HAP-1 (cell line): ENCODE measurements around the gene XG.
"Not testable (repeated sequence)": the region's sequence is repeated elsewhere in the genome, so short reads cannot be mapped to it uniquely, and the experiment has no call there.

Source experiments
- DNase-seq, 2 experiments: peaks; one replicate each; pipeline ENCODE4 v3.0.0-alpha.2; 2016 to 2020; ENCODE audit warnings: low spot score in 2 of 2
- H3K27me3 ChIP-seq: fragments of 250-450 bp; sonication (Bioruptor Pico); 2 replicates; pipeline ENCODE4 v1.5.1; 2020; ENCODE audit warnings: low read depth, mild to moderate bottlenecking, moderate library complexity
- H3K36me3 ChIP-seq: fragments of 250-450 bp; sonication (Bioruptor Pico); replicated peaks from 2 replicates; pipeline ENCODE4 v1.5.1; 2020; ENCODE audit warnings: mild to moderate bottlenecking
- H3K4me1 ChIP-seq: fragments of 250-450 bp; sonication (Bioruptor Pico); 2 replicates; pipeline ENCODE4 v1.5.1; 2020; ENCODE audit warnings: mild to moderate bottlenecking
- H3K4me3 ChIP-seq: fragments of 250-450 bp; sonication (Bioruptor Pico); 2 replicates; pipeline ENCODE4 v1.5.1; 2020; ENCODE audit warnings: mild to moderate bottlenecking, moderate library complexity
- H3K9me3 ChIP-seq: fragments of 250-450 bp; sonication (Bioruptor Pico); 2 replicates; pipeline ENCODE4 v1.5.1; 2020; ENCODE audit warnings: mild to moderate bottlenecking, moderate library complexity
- in situ Hi-C: fragments of 300-500 bp; cut with MboI; formaldehyde crosslinking; loops from 3 replicates; pipeline ENCODE4 v1.14.3; 2020; ENCODE audit warnings: low sequenced_read_pairs, inconsistent platforms, mixed read lengths

The XG gene

GRCh38 chrX:2774057-2774456 lies 22.2 kb downstream of the XG start:
- in situ Hi-C loops = no loop called here
- H3K4me1 ChIP-seq = no peaks in the 10 kb centered on the region
- H3K4me3 ChIP-seq = no peak overlapping the region
- no peak for DNase-seq
- peaks cover 3% of the 10 kb centered on the region; the same call in 1 of the 2 replicates for H3K27me3 ChIP-seq
- H3K36me3 ChIP-seq = no peaks in the 10 kb centered on the region
- H3K9me3 ChIP-seq = no peaks in the 10 kb centered on the region

- no peak for DNase-seq
- Histone ChIP-seq H3K36me3 (no peaks in the 10 kb centered on the region), H3K9me3 (no peaks in the 10 kb centered on the region), H3K27me3 (peaks cover 3% of the 10 kb centered on the region; the same call in 1 of the 2 replicates), H3K4me3 (no peak overlapping the region), H3K4me1 (no peaks in the 10 kb centered on the region)
- in situ Hi-C loops = no loop called here
Measured at GRCh38 chrX:2774776-2775175, 22.9 kb downstream of the XG start.

GRCh38 chrX:2780472-2781225 lies 28.8 kb downstream of the XG start:
- H3K4me1 ChIP-seq, H3K9me3 ChIP-seq, H3K27me3 ChIP-seq, in situ Hi-C loops, H3K4me3 ChIP-seq, H3K36me3 ChIP-seq, DNase-seq: not testable (repeated sequence)

GRCh38 chrX:2781226-2781571 lies 29.4 kb downstream of the XG start:
- no peak for DNase-seq
- Histone ChIP-seq H3K4me3 (no peak overlapping the region), H3K9me3 (no peaks in the 10 kb centered on the region), H3K36me3 (no peaks in the 10 kb centered on the region), H3K27me3 (no peaks in the 10 kb centered on the region), H3K4me1 (no peaks in the 10 kb centered on the region)
- in situ Hi-C loops = no loop called here

- no peak overlapping the region for H3K4me3 ChIP-seq
- H3K36me3 ChIP-seq = no peaks in the 10 kb centered on the region
- H3K4me1 ChIP-seq = no peaks in the 10 kb centered on the region
- no peaks in the 10 kb centered on the region for H3K27me3 ChIP-seq
- in situ Hi-C loops = no loop called here
- H3K9me3 ChIP-seq = no peaks in the 10 kb centered on the region
- DNase-seq = no peak
Measured at GRCh38 chrX:2781698-2782097, 29.9 kb downstream of the XG start.

- Histone ChIP-seq H3K4me1 (no peaks in the 10 kb centered on the region), H3K9me3 (no peaks in the 10 kb centered on the region), H3K27me3 (no peaks in the 10 kb centered on the region), H3K4me3 (no peak overlapping the region), H3K36me3 (no peaks in the 10 kb centered on the region)
- no peak for DNase-seq
- in situ Hi-C loops = no loop called here
Measured at GRCh38 chrX:2782171-2782570, 30.3 kb downstream of the XG start.

- Histone ChIP-seq H3K4me1 (no peaks in the 10 kb centered on the region), H3K9me3 (no peaks in the 10 kb centered on the region), H3K36me3 (no peaks in the 10 kb centered on the region), H3K4me3 (no peak overlapping the region), H3K27me3 (no peaks in the 10 kb centered on the region)
- DNase-seq = no peak
- in situ Hi-C loops = no loop called here
Measured at GRCh38 chrX:2782778-2783177, 30.9 kb downstream of the XG start.

GRCh38 chrX:2784026-2784425 lies 32.2 kb downstream of the XG start:
- Histone ChIP-seq H3K4me3 (no peak overlapping the region), H3K36me3 (no peaks in the 10 kb centered on the region), H3K4me1 (no peaks in the 10 kb centered on the region), H3K27me3 (no peaks in the 10 kb centered on the region), H3K9me3 (no peaks in the 10 kb centered on the region)
- no peak for DNase-seq
- in situ Hi-C loops = no loop called here

- no peak for DNase-seq
- Histone ChIP-seq H3K36me3 (no peaks in the 10 kb centered on the region), H3K27me3 (no peaks in the 10 kb centered on the region), H3K4me3 (no peak overlapping the region), H3K9me3 (no peaks in the 10 kb centered on the region), H3K4me1 (no peaks in the 10 kb centered on the region)
- in situ Hi-C loops = no loop called here
Measured at GRCh38 chrX:2785538-2785937, 33.7 kb downstream of the XG start.

- no peaks in the 10 kb centered on the region for H3K36me3 ChIP-seq
- no peaks in the 10 kb centered on the region; the same call in 1 of the 2 replicates for H3K9me3 ChIP-seq
- in situ Hi-C loops = no loop called here
- H3K4me1 ChIP-seq = no peaks in the 10 kb centered on the region
- DNase-seq = no peak
- no peak overlapping the region for H3K4me3 ChIP-seq
- H3K27me3 ChIP-seq = no peaks in the 10 kb centered on the region
Measured at GRCh38 chrX:2788980-2789379, 37.1 kb downstream of the XG start.

GRCh38 chrX:2789569-2789968 lies 37.7 kb downstream of the XG start:
- H3K9me3 ChIP-seq = no peaks in the 10 kb centered on the region; the same call in 1 of the 2 replicates
- H3K4me1 ChIP-seq = no peaks in the 10 kb centered on the region
- H3K36me3 ChIP-seq = no peaks in the 10 kb centered on the region
- no peak for DNase-seq
- no peak overlapping the region for H3K4me3 ChIP-seq
- in situ Hi-C loops = no loop called here
- H3K27me3 ChIP-seq = no peaks in the 10 kb centered on the region

GRCh38 chrX:2793752-2794151 lies 41.9 kb downstream of the XG start:
- no peak for DNase-seq
- Histone ChIP-seq H3K4me1 (no peaks in the 10 kb centered on the region), H3K27me3 (no peaks in the 10 kb centered on the region), H3K4me3 (no peak overlapping the region), H3K36me3 (no peaks in the 10 kb centered on the region), H3K9me3 (no peaks in the 10 kb centered on the region; the same call in 1 of the 2 replicates)
- in situ Hi-C loops = no loop called here

- no peak overlapping the region for H3K4me3 ChIP-seq
- in situ Hi-C loops = no loop called here
- no peaks in the 10 kb centered on the region for H3K36me3 ChIP-seq
- no peaks in the 10 kb centered on the region for H3K27me3 ChIP-seq
- no peaks in the 10 kb centered on the region; the same call in 1 of the 2 replicates for H3K9me3 ChIP-seq
- DNase-seq = no peak
- H3K4me1 ChIP-seq = no peaks in the 10 kb centered on the region
Measured at GRCh38 chrX:2794336-2794735, 42.5 kb downstream of the XG start.

- DNase-seq, in situ Hi-C loops, H3K4me3 ChIP-seq, H3K4me1 ChIP-seq, H3K9me3 ChIP-seq, H3K36me3 ChIP-seq, H3K27me3 ChIP-seq: not testable (repeated sequence)
Measured at GRCh38 chrX:2796808-2797207, 45.0 kb downstream of the XG start.

GRCh38 chrX:2799369-2799768 lies 47.5 kb downstream of the XG start:
- Histone ChIP-seq H3K4me1 (no peaks in the 10 kb centered on the region), H3K27me3 (no peaks in the 10 kb centered on the region), H3K9me3 (no peaks in the 10 kb centered on the region), H3K4me3 (no peak overlapping the region), H3K36me3 (no peaks in the 10 kb centered on the region)
- in situ Hi-C loops = no loop called here
- no peak for DNase-seq
